ENCODE results near the gene SOBP. TPM values are rescaled to one million over a fixed set of nuclear protein-coding genes. Genes with fewer than 3 reads are reported as not detected.

SOBP gene
- total RNA-seq, 3 donors from 2014 or later: 5.6 to 8.2 (median 7.0) TPM

DNA sequence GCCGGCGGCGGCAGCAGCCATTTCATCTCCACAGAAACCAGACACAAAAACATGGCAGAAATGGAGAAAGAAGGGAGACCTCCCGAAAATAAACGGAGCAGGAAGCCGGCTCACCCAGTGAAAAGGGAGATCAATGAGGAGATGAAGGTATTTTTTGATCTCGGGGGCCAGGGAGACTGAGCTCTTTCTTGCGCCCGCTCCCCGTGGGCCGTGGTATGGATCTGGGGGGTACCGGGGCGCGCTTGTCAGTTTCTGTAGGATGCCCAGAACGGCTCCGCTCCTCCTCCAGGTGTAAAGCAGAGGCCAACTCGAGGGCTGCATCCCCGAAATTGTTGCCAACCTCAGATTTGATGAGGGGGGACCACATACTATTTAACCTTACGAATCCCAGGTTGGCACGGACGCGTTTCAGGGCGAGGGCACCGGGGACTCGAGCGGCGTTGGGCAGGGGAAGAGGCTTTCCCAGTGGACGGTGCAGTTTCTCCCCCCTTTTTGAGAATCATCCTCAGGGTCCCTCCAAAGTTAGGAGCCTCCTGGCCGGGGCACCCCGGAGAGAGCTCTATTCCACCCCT is 735 bp downstream of the SOBP start:
- H3K9me3 ChIP-seq: no peaks in the 10 kb centered on the region
- no peak for DNase-seq (ENCODE audit: low spot score in 2 of 2)
- intact Hi-C loops (cut with DNase I; ENCODE audit: low total_unique reads): no loop called here
- peak overlapping the region; percentile 72 to 78 (median 75) for H3K4me3 ChIP-seq
- H3K27me3 ChIP-seq: peaks cover 0 to 48% of the 10 kb centered on the region in 2 donors
- H3K36me3 ChIP-seq: no peaks in the 10 kb centered on the region
- H3K27ac ChIP-seq: peak overlapping the region; percentile 74 to 85
- no peak for TF ChIP-seq POLR2AphosphoS5 (IDR thresholded peaks at IDR 0.05)
- TF ChIP-seq, protein P1, sequence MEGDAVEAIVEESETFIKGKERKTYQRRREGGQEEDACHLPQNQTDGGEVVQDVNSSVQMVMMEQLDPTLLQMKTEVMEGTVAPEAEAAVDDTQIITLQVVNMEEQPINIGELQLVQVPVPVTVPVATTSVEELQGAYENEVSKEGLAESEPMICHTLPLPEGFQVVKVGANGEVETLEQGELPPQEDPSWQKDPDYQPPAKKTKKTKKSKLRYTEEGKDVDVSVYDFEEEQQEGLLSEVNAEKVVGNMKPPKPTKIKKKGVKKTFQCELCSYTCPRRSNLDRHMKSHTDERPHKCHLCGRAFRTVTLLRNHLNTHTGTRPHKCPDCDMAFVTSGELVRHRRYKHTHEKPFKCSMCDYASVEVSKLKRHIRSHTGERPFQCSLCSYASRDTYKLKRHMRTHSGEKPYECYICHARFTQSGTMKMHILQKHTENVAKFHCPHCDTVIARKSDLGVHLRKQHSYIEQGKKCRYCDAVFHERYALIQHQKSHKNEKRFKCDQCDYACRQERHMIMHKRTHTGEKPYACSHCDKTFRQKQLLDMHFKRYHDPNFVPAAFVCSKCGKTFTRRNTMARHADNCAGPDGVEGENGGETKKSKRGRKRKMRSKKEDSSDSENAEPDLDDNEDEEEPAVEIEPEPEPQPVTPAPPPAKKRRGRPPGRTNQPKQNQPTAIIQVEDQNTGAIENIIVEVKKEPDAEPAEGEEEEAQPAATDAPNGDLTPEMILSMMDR (IDR thresholded peaks at IDR 0.05): no peak
- no peak for TF ChIP-seq POLR2A (IDR thresholded peaks at IDR 0.05)
- H3K4me1 ChIP-seq: peaks cover 0 to 4% of the 10 kb centered on the region in 2 donors

DNA sequence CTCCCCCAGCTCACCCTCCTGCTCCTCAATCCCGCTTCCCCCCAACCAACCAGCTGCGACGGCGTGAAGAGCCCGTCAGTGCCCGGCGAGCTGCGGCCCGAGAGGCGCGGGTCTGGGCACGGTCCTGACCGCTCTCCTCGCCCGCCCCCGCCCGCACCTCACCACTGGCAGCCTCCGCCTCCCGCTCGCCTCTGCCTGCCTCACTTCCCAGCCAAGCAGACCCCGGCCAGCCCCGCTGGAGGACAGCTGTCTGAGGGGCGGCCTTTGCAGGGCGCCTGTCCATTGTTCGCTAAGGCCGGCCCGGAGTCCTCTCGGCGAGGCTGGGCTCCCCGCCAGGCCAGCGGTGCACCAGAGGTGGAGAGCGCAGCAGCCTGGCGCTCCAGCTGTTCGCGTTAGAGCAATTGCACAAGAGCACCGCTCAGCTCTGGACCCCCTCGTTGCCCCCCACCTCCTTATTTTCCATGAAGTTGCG is 1.3 kb downstream of the SOBP start:
- Histone ChIP-seq H3K4me1 (peaks cover 0 to 4% of the 10 kb centered on the region in 2 donors), H3K36me3 (no peaks in the 10 kb centered on the region), H3K27me3 (peaks cover 0 to 49% of the 10 kb centered on the region in 2 donors), H3K4me3 (peak overlapping the region; percentile 72 to 78 (median 75)), H3K27ac (peak overlapping the region; percentile 74 to 85), H3K9me3 (no peaks in the 10 kb centered on the region)
- TF ChIP-seq, protein P1 (IDR thresholded peaks at IDR 0.05): no peak
- TF ChIP-seq POLR2AphosphoS5 (IDR thresholded peaks at IDR 0.05) (no peak), POLR2A (IDR thresholded peaks at IDR 0.05) (no peak)
- peak in 1 of 2 donors; percentile 34 for DNase-seq (ENCODE audit: low spot score in 2 of 2)
- intact Hi-C loops (cut with DNase I; ENCODE audit: low total_unique reads): no loop called here

DNA sequence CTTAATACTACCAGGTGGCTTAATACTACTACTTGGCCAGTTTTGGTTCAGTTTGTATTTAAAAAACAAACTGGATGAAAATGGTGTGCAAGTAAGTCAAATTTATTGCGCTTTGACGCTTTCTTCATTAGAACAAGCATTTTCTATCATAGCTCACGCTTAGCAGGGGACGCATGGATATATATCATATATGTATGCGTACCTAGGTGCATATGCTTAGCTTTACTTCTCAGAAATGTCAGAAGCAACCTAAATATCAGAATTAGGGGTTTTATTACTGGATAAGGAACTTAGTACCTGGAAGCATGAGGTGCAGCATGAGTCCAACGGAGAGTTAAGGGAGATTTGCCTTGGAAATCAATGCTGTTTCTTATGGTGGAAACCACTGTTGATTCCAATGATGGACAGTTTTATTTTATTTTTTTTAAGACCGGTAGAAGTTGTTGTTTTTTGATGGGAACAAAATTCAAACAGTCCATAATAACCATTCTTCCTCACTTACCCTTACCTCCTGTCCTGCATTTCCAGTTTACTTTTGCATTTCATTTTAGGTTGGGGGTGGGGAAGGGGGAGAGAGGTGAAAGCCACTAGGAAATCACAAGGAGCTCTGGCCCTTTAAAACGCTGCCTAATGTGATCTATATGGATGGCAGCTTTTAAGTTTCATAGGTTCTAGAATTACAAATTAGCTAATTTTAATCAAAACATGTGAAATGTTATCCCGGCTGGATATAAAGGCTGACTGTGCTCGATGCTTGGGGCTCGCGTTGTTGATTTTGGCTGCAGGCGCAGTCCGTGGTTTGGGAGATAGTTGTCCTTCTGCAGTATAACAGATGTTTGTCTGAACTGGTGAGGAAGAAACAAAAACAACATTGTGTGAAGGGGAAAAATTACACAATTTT is 2.1 kb downstream of the SOBP start:
- Histone ChIP-seq H3K4me1 (peaks cover 0 to 4% of the 10 kb centered on the region in 2 donors), H3K27ac (no peak overlapping the region), H3K4me3 (peak overlapping the region; percentile 72 to 78 (median 75)), H3K27me3 (peaks cover 0 to 52% of the 10 kb centered on the region in 2 donors), H3K36me3 (no peaks in the 10 kb centered on the region), H3K9me3 (no peaks in the 10 kb centered on the region)
- TF ChIP-seq POLR2A (IDR thresholded peaks at IDR 0.05) (no peak), POLR2AphosphoS5 (IDR thresholded peaks at IDR 0.05) (peak in 1 of 3 donors; percentile 9)
- intact Hi-C loops (cut with DNase I; ENCODE audit: low total_unique reads): no loop called here
- DNase-seq (ENCODE audit: low spot score in 2 of 2): peak in 1 of 2 donors; percentile 22

DNA sequence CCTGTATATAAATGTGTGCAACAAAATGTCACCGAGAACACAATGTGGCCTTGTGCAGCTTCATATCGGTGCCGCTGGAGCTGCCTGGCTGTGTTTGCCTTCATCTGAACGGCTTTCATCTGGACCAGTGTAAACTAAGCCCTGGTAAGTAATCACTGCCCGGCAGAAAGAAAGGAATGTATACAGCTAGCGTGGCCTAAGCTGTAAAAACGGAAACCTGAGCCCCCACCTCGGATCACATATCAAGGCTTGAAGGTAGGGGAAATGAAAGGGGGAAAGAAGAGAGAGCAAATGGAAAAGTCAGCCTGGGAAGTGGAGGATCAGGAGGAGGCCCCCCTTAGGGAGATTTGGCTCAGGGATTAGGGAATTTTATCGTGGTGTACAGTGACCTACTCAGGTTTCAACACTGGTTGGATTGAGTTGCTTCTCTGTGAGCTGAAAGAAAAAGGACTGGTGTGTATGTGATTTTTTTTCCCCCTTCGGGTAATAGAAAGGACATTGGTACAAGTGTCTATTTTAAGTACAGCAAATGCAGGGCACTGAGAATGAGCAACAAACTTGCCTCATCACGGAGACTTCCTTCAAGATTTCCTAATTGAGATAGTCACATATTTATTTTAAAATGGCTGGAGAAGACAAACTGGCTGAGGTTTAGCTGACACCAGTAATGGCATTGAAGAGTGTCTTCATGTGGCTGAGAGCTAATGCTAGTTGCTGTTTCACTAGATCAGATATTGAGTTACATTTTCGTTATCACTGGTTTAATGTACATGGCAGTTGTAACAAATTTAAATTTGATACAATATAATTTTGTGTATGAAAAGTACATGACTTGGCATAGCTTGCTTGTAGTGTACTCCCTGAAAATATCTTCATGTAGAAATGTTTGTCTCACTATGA is 3.5 kb downstream of the SOBP start:
- H3K4me3 ChIP-seq: peak overlapping the region in 2 of 3 donors; percentile 72 to 75
- H3K36me3 ChIP-seq: no peaks in the 10 kb centered on the region
- peaks cover 0 to 41% of the 10 kb centered on the region in 2 donors for H3K27me3 ChIP-seq
- H3K27ac ChIP-seq: peak overlapping the region; percentile 50 to 62
- TF ChIP-seq POLR2AphosphoS5 (IDR thresholded peaks at IDR 0.05) (no peak), POLR2A (IDR thresholded peaks at IDR 0.05) (no peak)
- TF ChIP-seq, protein P1 (IDR thresholded peaks at IDR 0.05): no peak
- H3K4me1 ChIP-seq: peaks cover 0 to 4% of the 10 kb centered on the region in 2 donors
- DNase-seq (ENCODE audit: low spot score in 2 of 2): no peak
- intact Hi-C loops (cut with DNase I; ENCODE audit: low total_unique reads): no loop called here
- no peaks in the 10 kb centered on the region for H3K9me3 ChIP-seq

DNA sequence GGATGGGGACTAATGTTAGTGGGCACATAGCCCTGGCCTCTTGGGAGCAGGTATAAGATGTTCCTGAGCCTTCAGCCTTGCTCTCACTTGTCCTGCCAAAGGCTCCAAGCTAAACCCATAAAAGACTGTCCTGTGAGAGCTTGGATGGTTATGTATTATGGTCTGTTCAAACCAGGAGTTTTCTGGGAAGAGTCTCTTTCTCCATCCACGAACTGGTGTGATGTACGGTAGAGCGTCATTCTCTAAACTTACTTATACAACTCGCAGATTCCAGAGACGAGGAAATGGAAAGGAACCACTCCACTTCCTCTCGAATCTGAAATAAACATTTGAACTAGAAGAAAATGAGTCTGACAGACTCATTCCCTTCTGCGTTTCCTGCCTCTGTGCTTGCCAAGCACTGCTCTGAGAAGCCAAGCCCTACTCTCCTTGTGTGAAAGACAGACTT is 5.3 kb downstream of the SOBP start:
- no peak for DNase-seq (ENCODE audit: low spot score in 2 of 2)
- no peaks in the 10 kb centered on the region for H3K9me3 ChIP-seq
- H3K36me3 ChIP-seq: no peaks in the 10 kb centered on the region
- H3K27me3 ChIP-seq: peaks cover 0 to 29% of the 10 kb centered on the region in 2 donors
- H3K4me1 ChIP-seq: no peaks in the 10 kb centered on the region
- intact Hi-C loops (cut with DNase I; ENCODE audit: low total_unique reads): no loop called here
- TF ChIP-seq POLR2A (IDR thresholded peaks at IDR 0.05) (no peak), POLR2AphosphoS5 (IDR thresholded peaks at IDR 0.05) (no peak)
- TF ChIP-seq, protein P1 (IDR thresholded peaks at IDR 0.05): no peak
- H3K4me3 ChIP-seq: peak overlapping the region in 1 of 3 donors; percentile 17
- H3K27ac ChIP-seq: peak overlapping the region; percentile 43 to 81

Measured in breast epithelium (tissue), 4 donors.